GM10266 (cell line): ENCODE data around the gene NDUFS6.
"Not testable (repeated sequence)": the region's sequence is repeated elsewhere in the genome, so short reads cannot be mapped to it uniquely, and the experiment has no call there.

ENCODE experiments used
- DNase-seq: peaks from one replicate; pipeline ENCODE4 v3.0.0; 2012; ENCODE audit errors: extremely low spot score
- TF ChIP-seq, protein P1 (sequence below): IDR thresholded peaks from 2 replicates; pipeline ENCODE4 v1.5.1; 2012; ENCODE audit warnings: mild to moderate bottlenecking, low read depth; ENCODE audit not compliant: control insufficient read depth, insufficient read depth; ENCODE audit errors: missing control alignments

Gene NDUFS6

DNA sequence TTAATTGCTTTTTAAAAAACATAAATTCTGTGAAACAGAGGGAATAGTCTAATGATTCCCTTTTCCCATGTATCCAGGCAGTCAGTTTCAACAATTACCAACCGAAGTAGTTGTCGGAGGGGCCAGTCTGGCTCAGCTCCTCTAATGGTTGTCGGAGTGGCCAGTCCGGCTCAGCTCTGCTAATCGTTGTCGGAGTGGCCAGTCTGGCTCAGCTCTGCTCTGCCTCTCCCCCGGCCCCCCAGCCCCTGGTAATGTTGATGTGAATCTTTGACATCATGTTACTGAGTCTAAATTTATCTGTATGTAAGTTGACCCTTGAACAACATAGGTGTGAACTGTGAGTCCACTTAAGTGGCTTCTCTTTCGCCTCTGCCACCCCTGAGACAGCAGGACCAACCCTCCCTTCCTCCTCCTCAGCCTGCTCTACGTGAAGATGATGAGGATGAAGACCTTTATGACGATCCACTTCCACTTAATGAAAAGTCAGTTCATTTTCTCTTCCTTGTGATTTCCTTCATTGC lies 9.4 kb downstream of the NDUFS6 start:
- TF ChIP-seq, protein P1, sequence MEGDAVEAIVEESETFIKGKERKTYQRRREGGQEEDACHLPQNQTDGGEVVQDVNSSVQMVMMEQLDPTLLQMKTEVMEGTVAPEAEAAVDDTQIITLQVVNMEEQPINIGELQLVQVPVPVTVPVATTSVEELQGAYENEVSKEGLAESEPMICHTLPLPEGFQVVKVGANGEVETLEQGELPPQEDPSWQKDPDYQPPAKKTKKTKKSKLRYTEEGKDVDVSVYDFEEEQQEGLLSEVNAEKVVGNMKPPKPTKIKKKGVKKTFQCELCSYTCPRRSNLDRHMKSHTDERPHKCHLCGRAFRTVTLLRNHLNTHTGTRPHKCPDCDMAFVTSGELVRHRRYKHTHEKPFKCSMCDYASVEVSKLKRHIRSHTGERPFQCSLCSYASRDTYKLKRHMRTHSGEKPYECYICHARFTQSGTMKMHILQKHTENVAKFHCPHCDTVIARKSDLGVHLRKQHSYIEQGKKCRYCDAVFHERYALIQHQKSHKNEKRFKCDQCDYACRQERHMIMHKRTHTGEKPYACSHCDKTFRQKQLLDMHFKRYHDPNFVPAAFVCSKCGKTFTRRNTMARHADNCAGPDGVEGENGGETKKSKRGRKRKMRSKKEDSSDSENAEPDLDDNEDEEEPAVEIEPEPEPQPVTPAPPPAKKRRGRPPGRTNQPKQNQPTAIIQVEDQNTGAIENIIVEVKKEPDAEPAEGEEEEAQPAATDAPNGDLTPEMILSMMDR = no peak
- no peak for DNase-seq

DNA sequence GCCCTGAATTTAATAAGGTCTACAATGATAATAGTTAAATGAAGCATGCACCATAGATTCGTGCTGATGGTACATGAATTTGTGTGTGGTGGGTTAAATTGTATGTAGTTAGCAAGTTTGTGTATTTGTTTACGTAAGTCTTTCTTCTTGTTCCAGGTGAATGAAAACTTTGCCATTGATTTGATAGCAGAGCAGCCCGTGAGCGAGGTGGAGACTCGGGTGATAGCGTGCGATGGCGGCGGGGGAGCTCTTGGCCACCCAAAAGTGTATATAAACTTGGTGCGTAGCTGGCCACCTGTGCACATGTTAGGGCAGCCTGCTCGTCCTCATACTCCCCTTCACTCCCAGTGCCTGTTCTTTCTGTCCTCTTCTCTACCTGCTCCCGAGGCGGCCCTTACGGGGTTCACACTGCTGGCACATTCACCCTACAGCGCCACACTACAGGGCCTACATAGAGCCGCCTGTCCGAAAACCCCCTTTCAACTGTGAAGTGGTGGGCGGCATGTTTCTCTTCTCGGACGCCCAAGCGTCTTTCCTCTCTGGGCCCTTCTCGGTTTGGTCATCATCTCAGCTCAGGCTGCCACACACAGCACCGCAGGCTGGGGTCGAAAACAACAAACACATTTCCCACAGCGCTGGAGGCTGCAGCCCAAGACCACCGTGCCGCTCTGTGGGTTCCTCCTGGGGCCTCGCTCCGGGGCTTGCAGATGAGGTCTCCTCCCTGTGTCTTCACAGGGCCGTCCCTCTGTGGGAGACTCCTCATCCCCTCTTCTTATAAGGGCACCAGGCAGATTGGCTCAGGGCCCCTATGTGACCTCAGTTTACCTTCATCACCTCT lies 13.2 kb downstream of the NDUFS6 start:
- TF ChIP-seq, protein P1 = no peak
- no peak for DNase-seq

DNA sequence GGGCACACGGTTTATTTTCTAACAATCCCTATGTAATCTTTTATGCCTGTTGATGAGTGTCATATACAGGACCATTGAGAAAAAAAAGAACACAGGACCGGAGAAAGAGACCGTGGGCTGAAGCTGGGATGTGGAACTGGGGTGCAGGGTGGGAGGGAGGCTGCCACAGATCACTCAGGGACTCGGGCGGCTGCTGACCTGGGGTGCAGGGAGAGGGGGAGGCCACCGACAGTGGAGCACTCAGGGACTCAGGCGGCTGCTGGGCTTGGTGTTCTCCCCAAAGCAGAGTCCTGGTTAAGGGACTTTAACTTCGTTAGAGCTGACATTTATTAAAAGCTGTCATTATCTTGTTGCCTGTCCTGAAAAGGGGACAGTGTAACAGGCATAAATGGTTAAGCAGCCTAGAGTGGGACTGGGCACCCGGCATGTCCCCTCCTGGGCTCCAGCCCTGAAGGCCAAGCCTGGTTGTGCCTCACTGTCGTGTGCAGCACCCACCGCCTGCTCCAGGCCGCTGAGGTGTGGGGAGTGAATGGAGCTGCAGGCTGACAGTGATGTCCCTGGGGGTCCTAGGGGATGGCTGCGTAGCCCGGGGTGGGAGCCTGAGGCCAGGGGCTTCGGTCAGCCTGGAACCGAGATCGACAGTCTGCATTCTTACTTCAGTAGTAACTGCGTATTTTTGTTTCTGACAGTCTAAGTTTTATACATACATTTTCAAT lies 14.0 kb downstream of the NDUFS6 start:
- no peak for DNase-seq
- TF ChIP-seq, protein P1 = no peak

DNA sequence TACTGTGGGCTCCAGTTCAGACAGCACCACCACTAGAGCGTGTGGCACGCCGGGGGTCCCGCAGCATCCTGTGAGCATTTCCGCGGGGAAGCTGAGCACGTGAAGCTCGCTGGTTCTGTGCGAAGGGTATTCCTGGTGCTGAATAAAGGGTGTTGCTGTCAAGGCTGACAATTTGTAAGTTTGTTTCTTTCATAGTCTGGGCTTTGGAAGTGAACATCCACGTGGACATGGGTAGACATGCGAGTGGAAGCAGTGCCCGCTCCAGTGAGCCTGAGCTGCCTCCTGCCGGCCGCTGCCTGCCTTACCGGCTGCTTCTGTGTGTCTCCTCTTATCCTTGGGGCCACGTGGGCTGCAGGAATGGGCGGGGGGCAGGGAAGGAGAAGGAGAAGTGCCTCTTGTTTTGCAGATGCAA lies 14.7 kb downstream of the NDUFS6 start:
- no peak for DNase-seq
- TF ChIP-seq, protein P1 = no peak

DNA sequence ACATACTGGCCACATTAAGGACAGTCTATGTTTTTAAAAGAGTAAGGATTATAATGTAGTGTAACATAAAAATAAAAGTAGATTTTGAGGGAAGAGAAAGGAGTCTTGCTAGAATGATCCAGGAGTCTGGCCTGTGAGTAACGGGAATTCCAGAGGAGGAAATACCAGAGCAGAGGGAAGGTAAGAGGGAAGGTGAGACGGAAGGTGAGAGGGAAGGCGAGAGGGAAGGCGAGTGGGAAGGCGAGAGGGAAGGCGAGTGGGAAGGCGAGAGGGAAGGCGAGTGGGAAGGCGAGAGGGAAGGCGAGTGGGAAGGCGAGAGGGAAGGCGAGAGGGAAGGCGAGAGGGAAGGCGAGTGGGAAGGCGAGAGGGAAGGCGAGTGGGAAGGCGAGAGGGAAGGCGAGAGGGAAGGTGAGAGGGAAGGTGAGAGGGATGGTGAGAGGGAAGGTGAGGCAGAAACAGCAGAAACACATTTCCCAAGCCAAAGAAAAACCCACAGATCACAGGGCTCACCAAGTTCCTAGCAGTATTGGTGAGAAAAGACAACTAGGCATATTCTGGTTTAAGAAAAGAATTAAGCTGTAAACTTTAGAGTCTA lies 15.4 kb downstream of the NDUFS6 start:
- DNase-seq = not testable (repeated sequence)

DNA sequence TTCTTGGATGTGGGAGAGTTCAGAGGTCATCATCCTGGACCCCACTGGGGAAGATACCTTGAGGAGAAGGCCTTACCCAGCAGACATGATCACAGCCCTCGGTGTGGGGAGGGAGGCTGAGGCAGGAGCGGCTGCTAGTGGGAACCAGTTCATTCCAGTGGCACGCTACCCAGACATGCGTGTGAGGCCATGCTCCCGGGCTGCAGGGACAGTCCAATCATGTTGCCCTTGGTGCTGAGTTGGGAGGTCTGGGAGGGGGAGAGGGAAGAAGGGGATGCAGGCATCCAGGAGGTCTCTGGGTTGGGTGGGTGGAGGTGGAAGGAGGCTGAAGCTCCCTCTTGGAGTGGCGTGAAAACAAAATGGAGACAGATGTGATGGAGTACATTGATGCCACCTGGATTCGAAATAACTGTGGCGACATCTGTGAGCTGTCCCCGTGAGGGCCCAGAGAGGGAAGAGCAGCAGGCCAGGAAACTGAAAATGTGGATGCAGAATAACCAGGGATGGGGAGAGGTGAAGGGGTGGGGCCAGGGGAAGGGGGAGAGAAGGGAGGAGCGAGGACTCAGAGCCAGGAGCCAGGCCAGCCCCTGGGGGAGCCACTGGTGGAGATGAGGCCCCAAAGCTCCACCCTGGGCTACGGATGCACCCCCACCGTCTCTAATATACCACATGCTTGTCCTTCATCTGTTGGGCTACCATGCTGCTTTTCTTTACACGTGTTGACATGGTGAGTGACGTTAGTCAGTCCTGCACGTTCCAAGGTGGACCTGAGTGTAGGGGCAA lies 16.2 kb downstream of the NDUFS6 start:
- TF ChIP-seq, protein P1 = no peak
- DNase-seq = no peak

DNA sequence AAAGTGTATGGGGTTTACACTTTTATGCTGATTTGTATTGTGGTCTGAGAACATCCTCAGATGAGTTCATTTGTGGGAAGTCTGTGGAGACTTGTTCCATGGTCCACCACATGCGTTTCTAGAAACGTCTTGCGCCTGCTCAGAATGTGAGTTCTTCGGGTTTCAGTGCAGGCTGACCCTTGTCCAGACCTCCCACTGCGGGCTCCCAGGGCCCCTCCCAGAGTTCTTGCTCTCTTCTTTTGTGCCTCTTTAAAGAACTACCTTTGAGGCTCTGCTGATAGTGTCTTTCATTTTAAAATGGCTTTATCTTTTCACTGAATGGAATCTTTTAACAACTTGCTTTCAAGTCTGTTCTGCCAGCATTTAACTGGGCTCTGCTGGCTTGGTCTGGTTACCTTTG lies 17.6 kb downstream of the NDUFS6 start:
- no peak for DNase-seq
- TF ChIP-seq, protein P1 = no peak
